GM21390 (cell line): ENCODE results near the gene FTL.

Experiments
- ATAC-seq: cut with Tn5 transposase; IDR thresholded peaks from one replicate; pipeline ENCODE4 v1.9.1; 2021; ENCODE audit not compliant: unreplicated experiment

The FTL gene

GRCh38 chr19:48991011-48991609, 26.0 kb downstream of the FTL start:
- no peak for ATAC-seq

GRCh38 chr19:48991873-48992580, 26.9 kb downstream of the FTL start:
- no peak for ATAC-seq

DNA sequence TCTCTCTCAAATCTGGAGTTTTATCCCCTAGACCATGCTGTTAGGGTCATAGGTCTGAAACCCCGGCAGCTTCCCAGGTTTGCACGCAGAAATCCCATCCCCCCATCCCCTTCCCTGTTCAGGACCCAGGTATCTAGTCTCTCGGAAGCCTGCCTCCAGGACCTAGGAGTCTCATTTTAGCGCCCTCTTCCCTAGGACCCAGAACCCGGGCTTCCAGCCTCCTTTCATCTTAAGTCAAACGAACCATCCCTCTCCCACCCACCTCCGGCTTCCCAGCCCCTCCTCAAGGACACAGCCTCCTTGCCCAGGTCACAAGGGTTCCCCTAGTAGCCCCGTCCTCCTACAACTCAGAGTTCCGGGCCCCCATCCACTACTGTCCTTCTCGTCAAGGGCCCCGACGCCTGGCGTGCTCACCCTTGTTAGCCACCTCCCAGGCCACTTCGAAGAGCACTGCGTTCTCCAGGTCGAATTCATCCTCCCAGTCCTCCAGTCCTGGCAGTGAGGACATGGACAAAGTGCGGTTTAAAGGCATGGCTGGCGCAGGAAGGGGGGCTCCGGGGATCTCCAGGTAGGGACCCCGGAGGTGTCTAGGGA, 27.6 kb downstream of the FTL start:
- no peak for ATAC-seq

DNA sequence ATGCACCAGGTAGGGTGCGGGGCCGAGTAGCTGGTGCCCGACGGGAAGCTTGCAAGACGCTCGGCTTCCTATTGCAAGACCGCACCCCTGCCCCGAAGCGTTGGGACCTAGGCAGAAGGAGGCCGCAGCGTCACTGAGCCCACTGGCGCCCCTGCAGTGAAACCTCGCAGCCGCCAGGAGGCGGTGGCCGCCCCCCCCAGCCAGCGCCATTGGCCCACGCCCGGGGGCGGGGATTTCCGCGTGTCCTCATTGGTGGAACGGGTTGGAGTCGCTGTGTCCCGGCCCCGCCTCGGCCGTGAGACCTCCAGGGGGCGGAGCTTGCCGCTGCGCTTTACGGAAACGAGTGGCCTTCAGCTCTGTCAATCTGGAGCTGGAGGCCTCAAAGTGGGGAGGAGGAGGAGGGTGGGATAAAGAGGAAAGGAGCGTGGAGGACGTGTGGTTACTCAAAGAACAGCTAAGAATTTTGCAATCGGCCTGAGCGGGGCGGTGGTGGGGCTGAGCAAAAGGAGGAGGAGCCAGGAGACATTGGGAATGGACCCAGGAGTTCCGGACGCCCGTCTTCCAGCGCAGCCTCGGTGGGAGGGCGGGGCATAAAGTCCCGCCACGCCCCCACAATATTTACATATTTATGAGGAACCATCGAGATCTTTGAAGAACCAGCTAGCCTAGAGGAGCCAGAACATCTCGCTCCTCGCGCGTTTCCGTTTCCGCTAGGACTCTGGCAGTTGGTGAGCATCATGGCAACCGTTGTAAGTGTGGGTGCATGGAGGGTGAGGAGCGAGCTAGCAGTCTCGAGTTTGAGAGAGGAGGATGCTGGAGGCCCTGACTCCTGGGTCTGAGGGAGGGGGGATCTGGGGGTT, 28.3 kb downstream of the FTL start, which contains the start of the genes GYS1 and RUVBL2:
TSS of gene GYS1 (minus strand) at position 135 of the 860 bp plus-strand sequence. CDS start 197 bp downstream, outside the sequence.
TSS of gene RUVBL2 (plus strand) at position 713 of the 860 bp plus-strand sequence. CDS start at position 738, 25 bp downstream.
- peak; percentile 81 for ATAC-seq

- ATAC-seq: no peak
These were observed 28.9 kb downstream of the FTL start for GRCh38 chr19:48994035-48994386.

DNA sequence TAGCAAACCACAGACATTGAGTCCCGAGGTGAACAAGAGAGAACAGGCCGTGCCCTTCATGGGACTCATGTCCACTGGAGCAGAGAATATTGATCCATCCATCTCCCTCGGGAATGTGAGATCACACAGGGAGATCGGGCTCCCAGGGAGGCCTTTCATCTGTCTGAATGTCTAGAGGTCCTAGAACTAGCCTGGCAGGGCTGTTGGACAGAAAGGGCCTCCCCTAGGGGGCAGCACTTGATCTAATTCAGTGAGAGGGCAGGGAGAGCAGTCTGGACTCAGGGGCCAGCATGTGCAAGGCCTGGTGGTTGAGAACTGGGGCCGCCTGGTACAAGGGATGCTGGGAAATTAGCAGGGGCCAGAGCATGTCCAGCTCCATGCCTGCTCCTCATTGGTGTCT, 32.9 kb downstream of the FTL start:
- ATAC-seq: no peak

DNA sequence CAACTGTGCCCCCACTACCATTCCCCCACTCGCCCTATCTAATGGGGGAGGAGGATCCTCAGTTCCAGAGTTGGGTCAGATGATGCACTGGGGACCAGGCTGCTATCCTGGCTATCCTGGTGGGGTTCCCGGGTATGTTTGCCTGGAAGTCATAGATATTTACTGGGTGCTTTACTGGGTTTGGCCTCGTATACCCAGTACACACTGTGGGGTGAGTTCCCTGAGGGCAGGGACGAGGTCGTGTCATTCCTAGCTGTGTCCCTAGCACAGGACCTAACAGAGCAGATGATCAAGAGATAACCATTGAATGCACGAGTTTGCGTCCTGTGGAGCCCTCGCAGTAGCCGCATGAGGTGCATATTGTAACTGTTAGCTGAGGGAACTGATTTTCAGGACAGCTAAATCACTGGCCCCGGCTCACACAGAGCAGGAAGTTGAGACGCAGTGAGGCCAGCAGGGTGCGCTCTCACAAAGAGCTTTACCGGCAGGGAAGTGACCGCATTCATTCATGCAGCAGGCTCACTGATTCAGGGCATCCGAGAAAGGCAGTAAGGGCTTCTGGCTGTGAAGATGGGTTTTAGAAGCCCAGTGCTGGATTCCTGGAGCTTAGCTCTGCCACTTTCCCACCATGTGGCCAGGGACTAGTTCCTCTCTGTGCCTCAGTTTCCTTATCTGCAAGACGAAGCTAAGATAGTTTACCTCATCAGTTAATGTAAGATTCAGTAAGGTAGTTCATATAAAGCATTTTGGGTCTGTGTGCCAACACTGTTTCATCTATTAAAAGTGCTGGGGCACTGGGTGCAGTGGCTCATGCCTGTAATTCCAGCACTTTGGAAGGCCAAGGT, 34.6 kb downstream of the FTL start:
- ATAC-seq: no peak

GRCh38 chr19:49004133-49004532, 39.0 kb downstream of the FTL start:
- no peak for ATAC-seq

DNA sequence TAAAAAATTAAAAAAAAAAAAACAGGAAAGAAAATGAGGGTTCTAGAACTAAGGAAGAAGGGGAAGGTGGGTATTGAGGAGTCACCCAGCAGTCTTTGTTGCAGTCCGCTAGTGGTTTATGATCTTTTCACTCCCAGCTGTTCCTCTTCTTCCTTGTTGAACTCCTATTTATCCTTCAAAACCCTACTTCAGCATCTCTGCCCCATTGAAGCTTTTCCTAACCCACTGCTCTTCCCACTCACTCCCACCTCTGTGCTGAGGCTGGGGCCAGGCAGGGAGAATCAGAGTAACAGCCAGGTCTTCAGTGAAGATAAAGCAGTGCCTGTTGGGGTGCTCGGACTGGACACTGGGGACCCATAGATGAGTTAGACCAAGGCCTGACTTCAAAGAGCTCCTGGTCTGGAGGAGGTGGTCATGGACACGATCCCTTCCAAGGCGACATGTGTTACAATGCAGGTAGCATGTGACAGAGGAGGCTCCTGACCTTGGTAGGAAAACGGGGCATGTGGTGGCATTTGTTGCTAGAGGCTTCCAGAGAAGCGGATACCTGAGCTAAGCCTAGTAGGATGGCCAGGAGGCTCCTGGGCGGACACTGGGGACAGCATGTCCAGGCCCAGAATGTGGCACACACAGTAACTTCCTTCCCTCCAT, 40.0 kb downstream of the FTL start:
- ATAC-seq: no peak

DNA sequence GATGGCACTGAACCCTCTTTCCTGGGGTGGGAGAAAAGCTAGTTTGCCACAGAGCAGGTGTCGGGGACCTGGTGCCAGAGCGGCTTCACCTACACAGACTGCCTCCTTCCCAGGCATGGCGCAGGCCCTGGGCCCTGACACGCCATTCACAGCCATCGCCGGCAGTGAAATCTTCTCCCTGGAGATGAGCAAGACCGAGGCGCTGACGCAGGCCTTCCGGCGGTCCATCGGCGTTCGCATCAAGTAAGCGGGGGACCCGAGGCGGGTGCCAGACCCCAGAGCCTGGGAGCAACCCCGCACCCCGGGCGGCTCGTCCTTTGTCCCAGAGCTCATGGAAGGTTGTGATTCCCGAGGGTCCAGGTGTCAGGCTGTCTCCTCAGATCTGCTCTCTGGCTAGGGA, 41.8 kb downstream of the FTL start:
- no peak for ATAC-seq

DNA sequence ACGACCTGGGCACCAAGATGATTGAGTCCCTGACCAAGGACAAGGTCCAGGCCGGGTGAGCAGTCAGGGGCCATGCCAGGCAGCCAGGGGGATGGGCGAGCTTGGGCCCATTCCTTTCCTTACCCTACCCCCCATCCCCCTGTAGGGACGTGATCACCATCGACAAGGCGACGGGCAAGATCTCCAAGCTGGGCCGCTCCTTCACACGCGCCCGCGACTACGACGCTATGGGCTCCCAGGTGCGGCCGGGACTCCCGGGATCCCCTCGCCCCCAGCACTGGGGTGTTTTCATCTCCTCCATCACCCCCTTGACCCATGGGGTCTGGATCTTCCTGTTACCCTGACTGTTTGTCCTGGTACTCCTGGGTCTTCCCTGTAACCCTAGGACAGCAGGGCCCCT, 44.7 kb downstream of the FTL start:
- no peak for ATAC-seq

GRCh38 chr19:49010453-49010852, 45.3 kb downstream of the FTL start:
- no peak for ATAC-seq

- no peak for ATAC-seq
These were observed 46.1 kb downstream of the FTL start for GRCh38 chr19:49011194-49011593.

DNA sequence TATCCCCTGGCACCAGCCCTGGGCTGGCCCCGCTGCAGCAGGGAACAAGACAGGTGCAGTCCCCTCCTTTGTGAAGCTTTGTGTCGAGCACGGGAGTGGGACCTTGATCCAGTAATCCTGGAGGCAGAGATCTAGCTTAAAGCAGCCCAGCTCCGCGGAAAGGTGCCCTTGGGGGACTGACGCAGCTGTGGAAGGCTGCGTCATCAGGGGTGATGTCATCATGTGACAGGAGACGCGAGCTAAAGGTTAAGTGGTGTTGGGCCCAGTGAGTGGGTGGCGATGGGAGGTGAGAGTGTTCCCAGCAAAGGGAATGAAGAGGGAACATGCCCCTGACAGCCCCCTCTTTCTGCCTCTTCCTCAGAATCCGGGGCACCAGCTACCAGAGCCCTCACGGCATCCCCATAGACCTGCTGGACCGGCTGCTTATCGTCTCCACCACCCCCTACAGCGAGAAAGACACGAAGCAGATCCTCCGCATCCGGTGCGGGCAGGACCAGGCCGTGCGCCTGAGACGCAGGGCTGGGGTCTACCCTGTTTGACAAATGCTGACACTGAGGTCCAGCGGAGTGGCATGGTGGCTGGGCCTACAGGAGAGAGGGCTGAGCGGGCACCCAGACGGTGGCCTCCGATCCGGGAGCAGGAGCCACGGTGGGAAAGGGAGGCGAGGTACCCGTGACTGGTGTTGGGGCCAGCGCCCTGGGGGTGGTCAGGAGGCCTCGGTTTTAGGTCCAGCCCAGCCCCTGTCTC, 49.2 kb downstream of the FTL start:
- no peak for ATAC-seq

DNA sequence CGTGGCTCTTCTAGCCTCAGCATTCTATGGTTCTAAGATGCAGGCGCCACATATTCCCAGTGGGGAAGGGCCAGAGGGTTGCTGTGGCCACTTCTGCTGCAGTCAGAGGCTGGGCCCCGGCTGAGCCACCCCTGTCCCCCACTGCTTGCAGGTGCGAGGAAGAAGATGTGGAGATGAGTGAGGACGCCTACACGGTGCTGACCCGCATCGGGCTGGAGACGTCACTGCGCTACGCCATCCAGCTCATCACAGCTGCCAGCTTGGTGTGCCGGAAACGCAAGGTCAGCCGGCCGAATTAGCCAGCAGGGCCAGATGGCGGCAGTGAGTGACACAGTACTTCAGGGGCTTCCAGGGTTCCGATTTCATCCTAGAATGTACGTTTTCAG, 49.8 kb downstream of the FTL start:
- no peak for ATAC-seq

DNA sequence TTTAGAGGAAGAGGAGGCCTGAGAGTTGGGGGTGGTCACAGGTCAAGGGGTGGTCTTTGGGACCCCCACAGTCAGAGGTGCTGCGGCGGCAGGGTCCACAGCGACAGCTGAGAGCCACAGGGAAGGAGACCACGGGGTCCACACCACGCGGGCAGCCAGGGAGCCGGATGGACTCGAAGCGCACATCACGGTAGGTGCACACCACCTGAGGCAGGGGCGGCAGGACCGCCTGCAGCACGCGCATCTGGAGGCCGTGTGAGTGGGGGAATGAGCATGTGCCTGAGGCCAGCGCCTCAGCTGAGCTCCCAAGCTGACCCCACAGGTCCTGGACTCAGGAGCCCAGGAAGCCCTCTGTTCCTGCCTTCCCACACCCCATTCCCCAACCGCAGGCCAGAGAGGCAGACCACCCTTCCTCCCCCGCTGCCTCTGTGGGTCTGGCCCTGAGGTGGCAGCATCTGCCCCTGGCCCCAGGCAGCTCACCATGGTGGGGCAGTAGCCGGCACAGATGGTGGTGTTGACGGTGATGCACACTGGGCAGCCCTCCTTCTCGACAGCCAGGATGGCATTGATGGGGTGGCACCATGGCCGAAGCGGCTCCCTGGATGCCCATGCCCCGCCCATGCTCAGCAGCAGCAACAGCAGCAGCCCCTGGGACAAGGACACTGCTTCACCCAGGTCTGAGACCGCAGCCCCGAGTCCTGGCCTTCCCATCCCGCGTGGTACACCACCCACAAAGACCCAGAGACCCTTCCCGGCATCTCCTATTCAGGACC, 51.1 kb downstream of the FTL start:
- ATAC-seq: no peak
